Measurements from ENCODE around the gene PARP14.
"Not testable (repeated sequence)": the region's sequence is repeated elsewhere in the genome, so short reads cannot be mapped to it uniquely, and the experiment has no call there.

The PARP14 gene

GRCh38 chr3:122680475-122681283, at the start of gene PARP14:
TSS of gene PARP14 (plus strand) at chr3:122680839. CDS start at chr3:122680884, 45 bp downstream.
- peak; percentile 81 for DNase-seq (ENCODE audit: low spot score)

- no peak for DNase-seq (ENCODE audit: low spot score)
Measured at GRCh38 chr3:122635789-122636188, 44.9 kb upstream of the PARP14 start.

GRCh38 chr3:122636697-122637096, 43.9 kb upstream of the PARP14 start:
- no peak for DNase-seq (ENCODE audit: low spot score)

GRCh38 chr3:122640437-122640999, 40.1 kb upstream of the PARP14 start:
- no peak for DNase-seq (ENCODE audit: low spot score)

- no peak for DNase-seq (ENCODE audit: low spot score)
Measured at GRCh38 chr3:122642935-122643334, 37.7 kb upstream of the PARP14 start.

GRCh38 chr3:122646146-122646988, 34.3 kb upstream of the PARP14 start:
- DNase-seq (ENCODE audit: low spot score): no peak

GRCh38 chr3:122651233-122651907, 29.3 kb upstream of the PARP14 start:
- not testable (repeated sequence) for DNase-seq (ENCODE audit: low spot score)

GRCh38 chr3:122651962-122652361, 28.7 kb upstream of the PARP14 start:
- not testable (repeated sequence) for DNase-seq (ENCODE audit: low spot score)

- DNase-seq (ENCODE audit: low spot score): not testable (repeated sequence)
Measured at GRCh38 chr3:122658336-122658735, 22.3 kb upstream of the PARP14 start.

GRCh38 chr3:122660297-122660974, 20.2 kb upstream of the PARP14 start:
- DNase-seq (ENCODE audit: low spot score): no peak

GRCh38 chr3:122661633-122662032, 19.0 kb upstream of the PARP14 start:
- DNase-seq (ENCODE audit: low spot score): no peak

- no peak for DNase-seq (ENCODE audit: low spot score)
Measured at GRCh38 chr3:122662505-122662904, 18.1 kb upstream of the PARP14 start.

- no peak for DNase-seq (ENCODE audit: low spot score)
Measured at GRCh38 chr3:122665226-122665786, 15.3 kb upstream of the PARP14 start.

GRCh38 chr3:122665881-122666280, 14.8 kb upstream of the PARP14 start:
- no peak for DNase-seq (ENCODE audit: low spot score)

- DNase-seq (ENCODE audit: low spot score): no peak
Measured at GRCh38 chr3:122668930-122669730, 11.5 kb upstream of the PARP14 start.

- DNase-seq (ENCODE audit: low spot score): no peak
Measured at GRCh38 chr3:122671553-122671952, 9.1 kb upstream of the PARP14 start.

GRCh38 chr3:122674339-122674738, 6.3 kb upstream of the PARP14 start:
- DNase-seq (ENCODE audit: low spot score): no peak

GRCh38 chr3:122676759-122677158, 3.9 kb upstream of the PARP14 start:
- DNase-seq (ENCODE audit: low spot score): no peak

GRCh38 chr3:122677216-122677615, 3.4 kb upstream of the PARP14 start:
- DNase-seq (ENCODE audit: low spot score): no peak

GRCh38 chr3:122678506-122678905, 2.1 kb upstream of the PARP14 start:
- DNase-seq (ENCODE audit: low spot score): no peak

Data from left forelimb (tissue), 1 donor.